Medulla oblongata (tissue), 1 donor: ENCODE results near the gene RPS29.
"Not testable (repeated sequence)": the region's sequence is repeated elsewhere in the genome, so short reads cannot be mapped to it uniquely, and the experiment has no call there.

ENCODE experiments used
- DNase-seq: peaks from one replicate; pipeline ENCODE4 v3.0.0-alpha.2; 2015; ENCODE audit errors: extremely low spot score

The RPS29 gene

GRCh38 chr14:49598485-49599300 lies 12.5 kb upstream of the RPS29 start, which contains the start of gene LRR1:
TSS of gene LRR1 (plus strand) at chr14:49598940. CDS start at chr14:49599021, 81 bp downstream.
- DNase-seq, result peak; percentile 77

- peak; percentile 23 for DNase-seq
These were observed 12.0 kb upstream of the RPS29 start for GRCh38 chr14:49598189-49598484.

- peak; percentile 61 for DNase-seq
These were observed 8.3 kb upstream of the RPS29 start for GRCh38 chr14:49594347-49595091.

GRCh38 chr14:49593016-49593415 lies 6.8 kb upstream of the RPS29 start:
- no peak for DNase-seq

GRCh38 chr14:49589387-49589786 lies 3.2 kb upstream of the RPS29 start:
- no peak for DNase-seq

- peak; percentile 82 for DNase-seq
These were observed 687 bp upstream of the RPS29 start for GRCh38 chr14:49586673-49587460.

GRCh38 chr14:49584981-49585640 lies 1.1 kb downstream of the RPS29 start:
- not testable (repeated sequence) for DNase-seq

- no peak for DNase-seq
These were observed 2.1 kb downstream of the RPS29 start for GRCh38 chr14:49584058-49584457.

GRCh38 chr14:49583629-49584028 lies 2.6 kb downstream of the RPS29 start:
- DNase-seq, result no peak

- DNase-seq, result no peak
These were observed 3.8 kb downstream of the RPS29 start for GRCh38 chr14:49582113-49582977.

- no peak for DNase-seq
These were observed 4.7 kb downstream of the RPS29 start for GRCh38 chr14:49581209-49582112.

GRCh38 chr14:49579841-49580240 lies 6.3 kb downstream of the RPS29 start:
- no peak for DNase-seq

- no peak for DNase-seq
These were observed 8.0 kb downstream of the RPS29 start for GRCh38 chr14:49578141-49578540.

GRCh38 chr14:49574038-49574437 lies 12.1 kb downstream of the RPS29 start:
- no peak for DNase-seq

GRCh38 chr14:49569281-49569680 lies 16.9 kb downstream of the RPS29 start:
- no peak for DNase-seq

- DNase-seq, result no peak
These were observed 19.5 kb downstream of the RPS29 start for GRCh38 chr14:49566714-49567113.

- no peak for DNase-seq
These were observed 26.0 kb downstream of the RPS29 start for GRCh38 chr14:49559979-49560768.

GRCh38 chr14:49553892-49554291 lies 32.3 kb downstream of the RPS29 start:
- DNase-seq, result no peak

GRCh38 chr14:49553106-49553505 lies 33.1 kb downstream of the RPS29 start:
- no peak for DNase-seq
